H1 (cell line): ENCODE measurements around the gene NEMF. TPM values are rescaled to one million over a fixed set of nuclear protein-coding genes. Genes with fewer than 3 reads are reported as not detected.

Experiments used
- RBBP5 ChIP-seq: IDR thresholded peaks from 2 replicates; pipeline ENCODE4 v1.7.1; 2012; ENCODE audit warnings: low read depth, mild to moderate bottlenecking, inconsistent platforms, low read length, moderate library complexity, borderline replicate concordance
- polyA plus RNA-seq, 7 experiments: library from polyadenylated mRNA; depleted of rRNA in 3 of 7; stranded (reverse) in 5 of 7; unstranded in 2 of 7; fragments of >200 nt in 5 of 7; fragments of 200-250 nt in 2 of 7; gene quantifications; 1 replicate in 5 of 7; 2 replicates in 1 of 7; 4 replicates in 1 of 7; pipeline versions ENCODE4 v1.2.1 to v1.2.3, GENCODE V29; 2011 to 2013; ENCODE audit warnings: missing spikeins in 2 of 7, mixed read lengths in 2 of 7
- total RNA-seq: library from RNA; stranded (reverse); fragmentation: NEBNext Ultra II Directional; extraction: Animal tissue kit (Norgen Biotek cat#: 25700); gene quantifications from 2 replicates; pipeline ENCODE4 v1.2.1, GENCODE V29; 2021
- TF ChIP-seq, protein P1 (sequence below): fragments of 300-600 bp; sonication (generic); IDR thresholded peaks from 2 replicates; pipeline ENCODE4 v1.7.1; 2012; ENCODE audit warnings: low read length, moderate library complexity, mild to moderate bottlenecking, inconsistent platforms; ENCODE audit not compliant: insufficient replicate concordance

The NEMF gene
- total and polyA plus RNA-seq, 2 of the 8 experiments (the other 6 are each of a cell fraction or from before 2014, with no cell fraction given): 8.3 to 45.5 TPM

DNA sequence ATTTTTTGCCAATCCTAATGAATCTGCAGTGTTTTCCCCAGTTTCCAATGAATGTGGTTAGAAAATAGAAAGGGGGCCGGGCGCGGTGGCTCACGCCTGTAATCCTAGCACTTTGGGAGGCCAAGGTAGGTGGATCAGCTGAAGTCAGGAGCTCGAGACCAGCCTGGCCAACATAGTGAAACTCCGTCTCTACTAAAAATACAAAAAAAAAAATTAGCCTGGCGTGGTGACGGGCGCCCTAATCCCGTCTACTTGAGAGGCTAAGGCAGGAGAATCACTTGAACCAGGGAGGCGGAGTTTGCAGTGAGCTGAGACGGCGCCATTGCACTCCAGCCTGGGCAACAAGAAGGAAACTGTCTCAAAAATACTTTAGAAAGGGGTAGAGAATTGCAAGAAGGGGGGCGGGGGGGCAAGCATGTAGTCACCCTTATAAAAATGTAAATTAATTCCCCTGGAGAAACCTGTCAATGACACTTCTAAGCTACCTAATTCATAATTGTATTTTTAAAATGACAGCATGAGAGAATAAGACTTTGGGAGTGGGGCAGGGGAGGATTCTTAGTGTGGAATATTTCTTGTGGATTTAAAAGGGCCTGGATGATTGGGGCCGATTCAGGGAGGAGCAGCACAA is 82.9 kb downstream of the NEMF start (continued):
- TF ChIP-seq, protein P1, sequence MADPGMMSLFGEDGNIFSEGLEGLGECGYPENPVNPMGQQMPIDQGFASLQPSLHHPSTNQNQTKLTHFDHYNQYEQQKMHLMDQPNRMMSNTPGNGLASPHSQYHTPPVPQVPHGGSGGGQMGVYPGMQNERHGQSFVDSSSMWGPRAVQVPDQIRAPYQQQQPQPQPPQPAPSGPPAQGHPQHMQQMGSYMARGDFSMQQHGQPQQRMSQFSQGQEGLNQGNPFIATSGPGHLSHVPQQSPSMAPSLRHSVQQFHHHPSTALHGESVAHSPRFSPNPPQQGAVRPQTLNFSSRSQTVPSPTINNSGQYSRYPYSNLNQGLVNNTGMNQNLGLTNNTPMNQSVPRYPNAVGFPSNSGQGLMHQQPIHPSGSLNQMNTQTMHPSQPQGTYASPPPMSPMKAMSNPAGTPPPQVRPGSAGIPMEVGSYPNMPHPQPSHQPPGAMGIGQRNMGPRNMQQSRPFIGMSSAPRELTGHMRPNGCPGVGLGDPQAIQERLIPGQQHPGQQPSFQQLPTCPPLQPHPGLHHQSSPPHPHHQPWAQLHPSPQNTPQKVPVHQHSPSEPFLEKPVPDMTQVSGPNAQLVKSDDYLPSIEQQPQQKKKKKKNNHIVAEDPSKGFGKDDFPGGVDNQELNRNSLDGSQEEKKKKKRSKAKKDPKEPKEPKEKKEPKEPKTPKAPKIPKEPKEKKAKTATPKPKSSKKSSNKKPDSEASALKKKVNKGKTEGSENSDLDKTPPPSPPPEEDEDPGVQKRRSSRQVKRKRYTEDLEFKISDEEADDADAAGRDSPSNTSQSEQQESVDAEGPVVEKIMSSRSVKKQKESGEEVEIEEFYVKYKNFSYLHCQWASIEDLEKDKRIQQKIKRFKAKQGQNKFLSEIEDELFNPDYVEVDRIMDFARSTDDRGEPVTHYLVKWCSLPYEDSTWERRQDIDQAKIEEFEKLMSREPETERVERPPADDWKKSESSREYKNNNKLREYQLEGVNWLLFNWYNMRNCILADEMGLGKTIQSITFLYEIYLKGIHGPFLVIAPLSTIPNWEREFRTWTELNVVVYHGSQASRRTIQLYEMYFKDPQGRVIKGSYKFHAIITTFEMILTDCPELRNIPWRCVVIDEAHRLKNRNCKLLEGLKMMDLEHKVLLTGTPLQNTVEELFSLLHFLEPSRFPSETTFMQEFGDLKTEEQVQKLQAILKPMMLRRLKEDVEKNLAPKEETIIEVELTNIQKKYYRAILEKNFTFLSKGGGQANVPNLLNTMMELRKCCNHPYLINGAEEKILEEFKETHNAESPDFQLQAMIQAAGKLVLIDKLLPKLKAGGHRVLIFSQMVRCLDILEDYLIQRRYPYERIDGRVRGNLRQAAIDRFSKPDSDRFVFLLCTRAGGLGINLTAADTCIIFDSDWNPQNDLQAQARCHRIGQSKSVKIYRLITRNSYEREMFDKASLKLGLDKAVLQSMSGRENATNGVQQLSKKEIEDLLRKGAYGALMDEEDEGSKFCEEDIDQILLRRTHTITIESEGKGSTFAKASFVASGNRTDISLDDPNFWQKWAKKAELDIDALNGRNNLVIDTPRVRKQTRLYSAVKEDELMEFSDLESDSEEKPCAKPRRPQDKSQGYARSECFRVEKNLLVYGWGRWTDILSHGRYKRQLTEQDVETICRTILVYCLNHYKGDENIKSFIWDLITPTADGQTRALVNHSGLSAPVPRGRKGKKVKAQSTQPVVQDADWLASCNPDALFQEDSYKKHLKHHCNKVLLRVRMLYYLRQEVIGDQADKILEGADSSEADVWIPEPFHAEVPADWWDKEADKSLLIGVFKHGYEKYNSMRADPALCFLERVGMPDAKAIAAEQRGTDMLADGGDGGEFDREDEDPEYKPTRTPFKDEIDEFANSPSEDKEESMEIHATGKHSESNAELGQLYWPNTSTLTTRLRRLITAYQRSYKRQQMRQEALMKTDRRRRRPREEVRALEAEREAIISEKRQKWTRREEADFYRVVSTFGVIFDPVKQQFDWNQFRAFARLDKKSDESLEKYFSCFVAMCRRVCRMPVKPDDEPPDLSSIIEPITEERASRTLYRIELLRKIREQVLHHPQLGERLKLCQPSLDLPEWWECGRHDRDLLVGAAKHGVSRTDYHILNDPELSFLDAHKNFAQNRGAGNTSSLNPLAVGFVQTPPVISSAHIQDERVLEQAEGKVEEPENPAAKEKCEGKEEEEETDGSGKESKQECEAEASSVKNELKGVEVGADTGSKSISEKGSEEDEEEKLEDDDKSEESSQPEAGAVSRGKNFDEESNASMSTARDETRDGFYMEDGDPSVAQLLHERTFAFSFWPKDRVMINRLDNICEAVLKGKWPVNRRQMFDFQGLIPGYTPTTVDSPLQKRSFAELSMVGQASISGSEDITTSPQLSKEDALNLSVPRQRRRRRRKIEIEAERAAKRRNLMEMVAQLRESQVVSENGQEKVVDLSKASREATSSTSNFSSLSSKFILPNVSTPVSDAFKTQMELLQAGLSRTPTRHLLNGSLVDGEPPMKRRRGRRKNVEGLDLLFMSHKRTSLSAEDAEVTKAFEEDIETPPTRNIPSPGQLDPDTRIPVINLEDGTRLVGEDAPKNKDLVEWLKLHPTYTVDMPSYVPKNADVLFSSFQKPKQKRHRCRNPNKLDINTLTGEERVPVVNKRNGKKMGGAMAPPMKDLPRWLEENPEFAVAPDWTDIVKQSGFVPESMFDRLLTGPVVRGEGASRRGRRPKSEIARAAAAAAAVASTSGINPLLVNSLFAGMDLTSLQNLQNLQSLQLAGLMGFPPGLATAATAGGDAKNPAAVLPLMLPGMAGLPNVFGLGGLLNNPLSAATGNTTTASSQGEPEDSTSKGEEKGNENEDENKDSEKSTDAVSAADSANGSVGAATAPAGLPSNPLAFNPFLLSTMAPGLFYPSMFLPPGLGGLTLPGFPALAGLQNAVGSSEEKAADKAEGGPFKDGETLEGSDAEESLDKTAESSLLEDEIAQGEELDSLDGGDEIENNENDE: no peak
- no peak for TF ChIP-seq RBBP5
